ENCODE measurements around the gene ATP13A4. TPM values are rescaled to one million over a fixed set of nuclear protein-coding genes. Genes with fewer than 3 reads are reported as not detected.

The ATP13A4 gene
- total RNA-seq, 4 donors from 2014 or later: 0.56 TPM; not detected in 3

GRCh38 chr3:193388361-193388760 lies 166.3 kb downstream of the ATP13A4 start:
- Histone ChIP-seq H3K9me3 (no peaks in the 10 kb centered on the region), H3K27me3 (no peaks in the 10 kb centered on the region), H3K36me3 (no peaks in the 10 kb centered on the region), H3K4me3 (no peak overlapping the region), H3K4me1 (no peaks in the 10 kb centered on the region), H3K27ac (no peak overlapping the region)
- intact Hi-C loops (cut with DNase I; ENCODE audit: low total_unique reads): no loop called here
- in situ Hi-C loops (cut with MboI; ENCODE audit: low sequenced_read_pairs in 4 of 4): no loop called here
- no peak for ATAC-seq
- DNase-seq: no peak
- TF ChIP-seq CTCF (IDR thresholded peaks at IDR 0.05 in 4 of 5, conservative IDR thresholded peaks at IDR 0.05 in 1 of 5) (no peak), POLR2A (IDR thresholded peaks at IDR 0.05) (no peak)

- no peaks in the 10 kb centered on the region for H3K4me1 ChIP-seq
- H3K9me3 ChIP-seq: no peaks in the 10 kb centered on the region
- DNase-seq: no peak
- no peaks in the 10 kb centered on the region for H3K36me3 ChIP-seq
- intact Hi-C loops (cut with DNase I; ENCODE audit: low total_unique reads) (no loop called here), in situ Hi-C loops (cut with MboI; ENCODE audit: low sequenced_read_pairs in 4 of 4) (no loop called here)
- no peak overlapping the region for H3K4me3 ChIP-seq
- ATAC-seq: no peak
- no peaks in the 10 kb centered on the region for H3K27me3 ChIP-seq
- TF ChIP-seq CTCF (IDR thresholded peaks at IDR 0.05 in 4 of 5, conservative IDR thresholded peaks at IDR 0.05 in 1 of 5): no peak
- TF ChIP-seq POLR2A (IDR thresholded peaks at IDR 0.05): no peak
- no peak overlapping the region for H3K27ac ChIP-seq
These were observed 167.1 kb downstream of the ATP13A4 start for GRCh38 chr3:193387596-193387995.

- Histone ChIP-seq H3K27me3 (no peaks in the 10 kb centered on the region), H3K27ac (no peak within 1 kb of the TSS), H3K36me3 (no peaks in the 10 kb centered on the region), H3K4me3 (no peak within 1 kb of the TSS), H3K4me1 (no peaks in the 10 kb centered on the region), H3K9me3 (no peaks in the 10 kb centered on the region)
- intact Hi-C loops (cut with DNase I; ENCODE audit: low total_unique reads) (no loop called here), in situ Hi-C loops (cut with MboI; ENCODE audit: low sequenced_read_pairs in 4 of 4) (no loop called here)
- ATAC-seq (no peak), DNase-seq (no peak)
- TF ChIP-seq POLR2A (IDR thresholded peaks at IDR 0.05): no peak
These were observed 176.0 kb downstream of the ATP13A4 start, which contains the start of gene ATP13A5 for GRCh38 chr3:193378706-193379105. ATP13A5 (minus strand) TSS chr3:193378753; CDS start chr3:193378725, 28 bp downstream.

- Histone ChIP-seq H3K9me3 (no peaks in the 10 kb centered on the region), H3K4me3 (no peak overlapping the region), H3K27ac (no peak overlapping the region), H3K27me3 (no peaks in the 10 kb centered on the region), H3K4me1 (no peaks in the 10 kb centered on the region), H3K36me3 (no peaks in the 10 kb centered on the region)
- DNase-seq: no peak
- in situ Hi-C loops (cut with MboI; ENCODE audit: low sequenced_read_pairs in 4 of 4): no loop called here
- intact Hi-C loops (cut with DNase I; ENCODE audit: low total_unique reads): no loop called here
- ATAC-seq: no peak
- TF ChIP-seq CTCF (IDR thresholded peaks at IDR 0.05 in 4 of 5, conservative IDR thresholded peaks at IDR 0.05 in 1 of 5) (no peak), POLR2A (IDR thresholded peaks at IDR 0.05) (no peak)
These were observed 177.1 kb downstream of the ATP13A4 start for GRCh38 chr3:193377591-193377990.

- Histone ChIP-seq H3K27ac (no peak overlapping the region), H3K36me3 (no peaks in the 10 kb centered on the region), H3K4me3 (no peak overlapping the region), H3K27me3 (no peaks in the 10 kb centered on the region), H3K9me3 (no peaks in the 10 kb centered on the region), H3K4me1 (no peaks in the 10 kb centered on the region)
- intact Hi-C loops (cut with DNase I; ENCODE audit: low total_unique reads) (no loop called here), in situ Hi-C loops (cut with MboI; ENCODE audit: low sequenced_read_pairs in 4 of 4) (no loop called here)
- ATAC-seq (no peak), DNase-seq (no peak)
- no peak for TF ChIP-seq CTCF (IDR thresholded peaks at IDR 0.05 in 4 of 5, conservative IDR thresholded peaks at IDR 0.05 in 1 of 5)
- no peak for TF ChIP-seq POLR2A (IDR thresholded peaks at IDR 0.05)
These were observed 179.1 kb downstream of the ATP13A4 start for GRCh38 chr3:193375614-193376013.

All from gastrocnemius medialis (tissue), 4 donors.